Measurements from ENCODE around the gene EPS8L1.
"Not testable (repeated sequence)": the region's sequence is repeated elsewhere in the genome, so short reads cannot be mapped to it uniquely, and the experiment has no call there.

Gene EPS8L1

GRCh38 chr19:55075371-55075998 is at the start of gene EPS8L1:
EPS8L1 (plus strand) TSS chr19:55075869; CDS start chr19:55076445, 576 bp downstream.
- no peak for DNase-seq

- DNase-seq: not testable (repeated sequence)
Observed at GRCh38 chr19:55027140-55027471, 48.6 kb upstream of the EPS8L1 start.

GRCh38 chr19:55027472-55028337 is 48.0 kb upstream of the EPS8L1 start:
- no peak for DNase-seq

- DNase-seq: no peak
Observed at GRCh38 chr19:55028757-55029156, 46.9 kb upstream of the EPS8L1 start.

- no peak for DNase-seq
Observed at GRCh38 chr19:55031178-55031577, 44.5 kb upstream of the EPS8L1 start.

- no peak for DNase-seq
Observed at GRCh38 chr19:55032170-55032800, 43.4 kb upstream of the EPS8L1 start.

GRCh38 chr19:55032976-55033643 is 42.6 kb upstream of the EPS8L1 start:
- not testable (repeated sequence) for DNase-seq

- DNase-seq: no peak
Observed at GRCh38 chr19:55034751-55035150, 40.9 kb upstream of the EPS8L1 start.

GRCh38 chr19:55036058-55036457 is 39.6 kb upstream of the EPS8L1 start:
- DNase-seq: no peak

GRCh38 chr19:55037603-55038002 is 38.1 kb upstream of the EPS8L1 start:
- not testable (repeated sequence) for DNase-seq

GRCh38 chr19:55040654-55041053 is 35.0 kb upstream of the EPS8L1 start:
- DNase-seq: not testable (repeated sequence)

GRCh38 chr19:55041244-55041626 is 34.4 kb upstream of the EPS8L1 start:
- no peak for DNase-seq

- DNase-seq: no peak
Observed at GRCh38 chr19:55041627-55042343, 33.9 kb upstream of the EPS8L1 start.

- DNase-seq: no peak
Observed at GRCh38 chr19:55042344-55042678, 33.4 kb upstream of the EPS8L1 start.

- no peak for DNase-seq
Observed at GRCh38 chr19:55042688-55043087, 33.0 kb upstream of the EPS8L1 start.

- no peak for DNase-seq
Observed at GRCh38 chr19:55044286-55044685, 31.4 kb upstream of the EPS8L1 start.

GRCh38 chr19:55044771-55045716 is 30.6 kb upstream of the EPS8L1 start:
- DNase-seq: no peak

GRCh38 chr19:55046975-55047622 is 28.6 kb upstream of the EPS8L1 start:
- DNase-seq: no peak

- DNase-seq: no peak
Observed at GRCh38 chr19:55047951-55048350, 27.7 kb upstream of the EPS8L1 start.

GRCh38 chr19:55048446-55048845 is 27.2 kb upstream of the EPS8L1 start:
- no peak for DNase-seq

Measured in RPMI8226 (cell line).